ENCODE results near the gene NR1D2. TPM values are rescaled to one million over a fixed set of nuclear protein-coding genes. Genes with fewer than 3 reads are reported as not detected.

Gene NR1D2
- 10 to 100 TPM; 28.2 to 48.7 (median 40.5) TPM for total RNA-seq

DNA sequence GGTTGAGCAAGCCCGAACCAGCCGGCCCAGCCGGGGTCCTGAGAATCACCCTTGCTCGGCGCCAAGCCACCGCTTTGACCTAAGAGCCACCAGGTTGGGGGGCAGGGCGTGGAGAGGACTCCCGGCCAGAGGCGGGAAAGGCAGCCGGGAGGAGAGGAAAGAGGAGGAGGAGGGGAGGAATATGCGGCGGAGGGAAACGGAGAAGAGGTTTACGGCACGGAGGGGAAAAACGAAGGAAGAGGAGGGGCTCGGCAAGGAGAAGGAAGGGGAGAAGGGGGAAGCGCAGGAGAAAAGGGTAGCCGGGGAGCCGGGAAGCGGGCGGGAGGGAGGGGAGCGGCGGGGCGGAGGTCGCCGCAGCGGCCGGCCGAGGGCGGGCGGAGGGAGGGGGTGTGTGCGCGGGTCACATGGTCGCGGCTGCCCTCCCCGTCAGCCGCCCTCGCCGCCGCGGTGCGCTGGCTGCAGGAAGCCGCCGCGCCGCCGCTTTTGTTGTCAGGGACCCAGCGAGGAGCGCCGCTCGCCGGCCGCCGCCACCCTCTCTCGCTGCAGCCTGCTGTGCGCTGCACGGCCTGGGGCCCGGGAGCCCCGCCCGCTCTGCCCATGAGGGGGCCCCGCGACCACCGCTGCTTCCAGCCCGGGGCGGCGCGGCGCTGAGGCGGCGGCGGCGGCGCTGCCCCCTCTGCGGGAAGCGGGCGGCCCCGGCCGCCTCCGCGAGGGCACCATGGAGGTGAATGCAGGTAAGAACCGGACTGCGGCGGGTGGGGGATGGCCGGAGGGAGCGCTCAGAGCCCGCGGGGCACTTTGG lies at the start of gene NR1D2:
NR1D2 (plus strand) TSS at position 426 of the 802 bp plus-strand sequence; CDS start at position 719, 293 bp downstream.
- TF ChIP-seq CTCF (IDR thresholded peaks at IDR 0.05; ENCODE audit: low read depth): no peak

DNA sequence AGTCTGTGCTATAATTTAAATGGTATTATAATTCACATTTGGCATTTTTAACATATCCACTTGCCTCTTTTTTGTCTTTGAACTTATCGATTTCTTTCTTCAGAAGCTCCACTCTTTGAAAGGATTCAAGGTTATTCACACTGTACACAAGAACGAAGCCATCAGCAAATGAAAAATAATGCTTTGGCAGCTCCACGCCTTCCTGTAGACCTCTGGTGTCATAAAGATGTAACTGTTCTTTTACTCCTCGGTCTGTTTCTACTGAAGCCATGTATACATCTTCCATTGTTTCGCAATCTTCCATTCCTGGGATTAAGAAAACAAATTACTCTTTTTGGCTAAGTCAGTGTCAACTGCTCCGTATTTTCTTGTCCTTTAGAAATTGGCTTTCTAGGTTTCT lies 44.3 kb upstream of the NR1D2 start:
- no peak for TF ChIP-seq CTCF (IDR thresholded peaks at IDR 0.05; ENCODE audit: low read depth)

GRCh38 chr3:23904545-23904944 lies 40.5 kb upstream of the NR1D2 start:
- no peak for TF ChIP-seq CTCF (IDR thresholded peaks at IDR 0.05; ENCODE audit: low read depth)

GRCh38 chr3:23909341-23909740 lies 35.7 kb upstream of the NR1D2 start:
- no peak for TF ChIP-seq CTCF (IDR thresholded peaks at IDR 0.05; ENCODE audit: low read depth)

DNA sequence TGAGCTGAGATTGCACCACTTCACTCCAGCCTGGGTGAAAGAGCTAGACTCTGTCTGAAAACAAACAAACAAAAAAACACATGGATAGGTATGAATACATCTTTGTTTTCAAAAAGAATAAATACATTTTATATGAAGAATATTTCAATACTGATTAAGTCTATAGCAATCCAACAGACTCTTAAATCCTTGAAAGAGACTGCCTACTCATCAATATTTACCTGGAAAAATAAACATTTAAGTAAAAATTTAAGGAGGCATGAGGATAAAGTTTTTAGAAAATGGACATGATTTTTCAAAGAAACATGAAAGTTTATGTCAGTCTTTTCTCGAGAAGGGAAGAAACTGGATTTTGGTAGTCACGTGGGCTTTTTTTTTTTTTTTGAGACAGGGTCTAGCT lies 33.7 kb upstream of the NR1D2 start:
- no peak for TF ChIP-seq CTCF (IDR thresholded peaks at IDR 0.05; ENCODE audit: low read depth)

GRCh38 chr3:23913182-23913581 lies 31.9 kb upstream of the NR1D2 start:
- TF ChIP-seq CTCF (IDR thresholded peaks at IDR 0.05; ENCODE audit: low read depth): no peak

DNA sequence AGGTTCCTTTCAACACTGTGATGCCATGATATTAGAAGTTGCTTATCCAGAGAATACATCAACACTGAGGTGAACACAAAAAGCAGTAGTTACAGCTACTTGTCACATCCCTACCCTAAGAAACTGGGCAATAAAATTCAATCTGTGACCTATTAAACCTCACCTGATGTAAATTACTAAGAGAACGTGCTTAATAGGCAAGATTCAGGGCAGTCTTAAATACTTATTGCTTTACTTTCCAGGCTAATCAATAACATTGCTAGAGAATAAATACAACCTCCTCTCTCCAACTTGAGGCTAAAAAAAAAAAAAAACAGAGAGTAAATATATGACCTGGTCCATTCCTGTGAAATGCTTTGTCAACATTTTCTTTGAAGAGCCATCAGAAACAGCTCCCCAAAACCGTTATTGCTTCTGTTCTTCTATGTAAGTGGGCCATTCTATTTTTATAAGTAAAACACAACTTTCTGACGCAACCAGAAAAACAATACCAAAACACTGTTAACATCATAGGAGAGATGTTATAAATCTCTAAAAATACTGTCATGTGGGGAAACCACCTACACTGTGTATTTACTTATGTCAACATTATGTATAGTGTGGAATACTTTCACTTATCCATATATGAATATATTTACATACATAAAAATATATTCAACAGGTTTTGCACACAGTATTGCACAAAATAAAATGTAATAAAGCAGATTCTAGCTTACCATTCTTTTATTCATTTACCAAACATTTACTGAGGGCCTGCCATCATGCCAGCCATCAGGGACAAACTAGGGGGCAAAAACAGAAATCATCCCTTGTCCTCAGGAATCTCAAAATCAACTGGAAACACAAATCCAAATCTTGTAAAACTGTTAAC lies 31.0 kb upstream of the NR1D2 start:
- no peak for TF ChIP-seq CTCF (IDR thresholded peaks at IDR 0.05; ENCODE audit: low read depth)

Measured in subcutaneous adipose tissue (tissue), 4 donors.